ENCODE measurements around the gene SALL1.

SALL1 gene

GRCh38 chr16:51114382-51114781 lies 36.7 kb downstream of the SALL1 start:
- in situ Hi-C loops (cut with MboI; ENCODE audit: low sequenced_read_pairs) = no loop called here

DNA sequence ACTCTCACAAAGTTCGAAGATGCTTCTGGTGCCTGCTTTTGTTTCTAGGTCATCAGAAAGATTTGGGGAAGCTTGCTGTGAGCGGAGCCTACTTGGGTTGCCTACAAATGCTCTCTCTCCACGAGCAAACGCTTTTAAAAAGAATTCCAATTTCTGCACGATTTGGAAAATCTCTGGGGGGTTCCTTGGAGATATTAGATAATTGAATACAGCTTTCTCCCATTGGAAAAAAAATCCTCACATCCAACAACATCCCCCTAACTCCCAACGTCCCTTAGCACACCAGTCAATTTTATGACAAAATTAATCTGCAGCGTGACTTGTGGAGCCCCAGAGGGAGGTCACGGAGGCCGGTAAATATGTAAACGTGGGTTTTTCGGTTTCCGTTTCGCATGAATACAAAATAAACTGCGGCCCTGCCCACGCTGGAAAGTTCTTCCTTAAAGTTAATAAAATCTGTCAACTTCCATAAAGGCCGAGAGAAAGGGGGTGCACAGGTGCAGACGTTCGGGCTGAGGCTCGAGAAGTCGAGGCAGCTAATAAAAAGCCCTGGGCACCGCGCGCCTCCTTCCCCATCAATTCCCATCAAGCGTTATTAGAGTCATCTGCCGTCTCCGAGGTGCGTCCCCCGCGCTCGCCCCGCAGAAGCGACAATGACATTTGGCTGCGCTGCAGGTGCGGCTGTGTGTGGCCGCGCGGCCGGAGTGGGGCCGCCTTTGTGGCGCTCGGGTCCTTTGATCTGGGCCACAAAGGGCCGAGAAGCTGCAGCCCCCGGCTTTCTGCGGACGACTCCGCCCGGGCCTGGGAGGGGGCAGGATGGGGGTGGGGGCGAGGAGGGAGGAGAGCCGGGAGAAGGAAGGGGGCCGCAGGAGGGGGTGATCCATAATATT lies 37.6 kb downstream of the SALL1 start:
- in situ Hi-C loops (cut with MboI; ENCODE audit: low sequenced_read_pairs) = no loop called here

GRCh38 chr16:51112323-51112722 lies 38.7 kb downstream of the SALL1 start:
- in situ Hi-C loops (cut with MboI; ENCODE audit: low sequenced_read_pairs) = no loop called here

DNA sequence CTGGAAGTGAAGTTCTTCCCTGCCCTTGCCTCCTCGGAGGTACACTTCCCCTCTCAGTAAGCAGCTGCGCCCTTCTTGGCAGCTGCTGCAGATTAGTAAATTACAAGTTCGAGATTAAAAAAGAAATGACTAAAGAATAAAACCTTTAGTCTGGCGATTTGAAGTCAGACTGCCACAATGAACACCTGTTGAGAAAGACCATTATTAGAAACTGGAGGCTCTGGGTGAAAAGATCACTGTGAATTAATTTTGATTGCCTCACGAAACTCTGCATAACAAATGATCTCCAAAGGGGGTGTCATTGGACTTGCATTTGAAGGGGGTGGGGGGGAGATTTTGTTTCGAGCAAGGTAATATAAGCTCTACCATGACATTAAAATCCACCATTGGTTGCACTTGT lies 39.3 kb downstream of the SALL1 start:
- in situ Hi-C loops (cut with MboI; ENCODE audit: low sequenced_read_pairs) = no loop called here

GRCh38 chr16:51110700-51111157 lies 40.3 kb downstream of the SALL1 start:
- in situ Hi-C loops (cut with MboI; ENCODE audit: low sequenced_read_pairs) = no loop called here

- in situ Hi-C loops (cut with MboI; ENCODE audit: low sequenced_read_pairs) = no loop called here
These were observed 41.9 kb downstream of the SALL1 start for GRCh38 chr16:51109173-51109572.

DNA sequence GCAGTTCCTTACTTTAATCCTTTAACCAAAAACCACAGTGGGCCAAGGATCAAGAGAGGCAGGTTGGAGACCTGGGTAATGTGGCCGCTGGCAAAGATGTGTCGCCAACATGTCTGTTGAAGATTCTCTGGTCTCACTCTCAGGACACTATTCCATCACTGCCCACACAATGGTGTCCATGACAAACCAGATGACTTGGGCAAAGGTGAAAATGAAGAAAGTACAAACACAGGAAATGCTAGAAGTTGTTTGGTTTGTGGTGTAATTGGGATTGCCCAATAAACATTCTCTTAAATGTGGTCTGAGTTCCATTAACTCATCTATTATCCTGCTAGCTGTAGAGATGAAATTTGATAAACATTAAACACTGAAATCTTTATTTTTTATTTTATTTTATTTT lies 43.3 kb downstream of the SALL1 start:
- in situ Hi-C loops (cut with MboI; ENCODE audit: low sequenced_read_pairs) = no loop called here

GRCh38 chr16:51106535-51106934 lies 44.5 kb downstream of the SALL1 start:
- in situ Hi-C loops (cut with MboI; ENCODE audit: low sequenced_read_pairs) = no loop called here

GRCh38 chr16:51103590-51103989 lies 47.5 kb downstream of the SALL1 start:
- in situ Hi-C loops (cut with MboI; ENCODE audit: low sequenced_read_pairs) = no loop called here

DNA sequence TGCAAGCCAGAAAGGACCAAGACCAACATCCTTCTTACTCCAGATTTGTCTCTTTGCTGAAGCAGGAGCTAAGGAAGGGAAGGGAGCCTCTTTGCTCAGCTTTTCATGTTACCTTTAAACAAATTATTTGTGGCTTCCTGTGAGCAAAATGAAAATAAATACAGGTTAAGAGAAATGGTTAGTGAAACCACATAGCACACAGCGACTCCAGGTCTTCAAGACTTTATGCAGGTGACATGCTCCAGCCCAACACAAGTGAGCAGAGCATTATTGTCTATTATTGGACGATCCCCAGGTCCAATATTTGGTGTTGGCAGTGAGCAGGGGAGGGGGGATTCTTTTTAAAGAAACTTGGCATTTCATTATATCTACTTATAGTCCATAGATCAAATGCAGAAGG lies 53.3 kb downstream of the SALL1 start:
- in situ Hi-C loops (cut with MboI; ENCODE audit: low sequenced_read_pairs) = no loop called here

GRCh38 chr16:51095890-51096626 lies 55.0 kb downstream of the SALL1 start:
- in situ Hi-C loops (cut with MboI; ENCODE audit: low sequenced_read_pairs) = no loop called here

- in situ Hi-C loops (cut with MboI; ENCODE audit: low sequenced_read_pairs) = no loop called here
These were observed 55.8 kb downstream of the SALL1 start for GRCh38 chr16:51095084-51095881.

- in situ Hi-C loops (cut with MboI; ENCODE audit: low sequenced_read_pairs) = no loop called here
These were observed 57.3 kb downstream of the SALL1 start for GRCh38 chr16:51093726-51094280.
